Mesothelial cell of epicardium (in vitro differentiated cells): ENCODE measurements around the gene PRDM16. TPM values are rescaled to one million over a fixed set of nuclear protein-coding genes. Genes with fewer than 3 reads are reported as not detected.

Experiments used
- DNase-seq, 2 experiments: peaks; one replicate each; pipeline ENCODE4 v3.0.0; 2021; ENCODE audit warnings: low spot score in 2 of 2; ENCODE audit not compliant: unreplicated experiment in 2 of 2
- H3K27ac Mint-ChIP-seq: 2 replicates; pipeline ENCODE4 v1.8.0; 2021; ENCODE audit warnings: mixed read lengths
- H3K27me3 Mint-ChIP-seq: 2 replicates; pipeline ENCODE4 v1.8.0; 2021; ENCODE audit warnings: low read depth, mixed read lengths
- H3K36me3 Mint-ChIP-seq: 2 replicates; pipeline ENCODE4 v1.8.0; 2021; ENCODE audit warnings: mixed read lengths
- H3K4me1 Mint-ChIP-seq: 2 replicates; pipeline ENCODE4 v1.8.0; 2021; ENCODE audit warnings: mixed read lengths
- H3K4me3 Mint-ChIP-seq: 2 replicates; pipeline ENCODE4 v1.8.0; 2021; ENCODE audit warnings: mild to moderate bottlenecking, moderate library complexity, mixed read lengths
- H3K9me3 Mint-ChIP-seq: 2 replicates; pipeline ENCODE4 v1.8.0; 2021; ENCODE audit warnings: mixed read lengths
- CTCF ChIP-seq: fragments of 200-600 bp; sonication (generic); IDR thresholded peaks from one replicate; pipeline ENCODE4 v1.5.0; 2021; ENCODE audit warnings: antibody characterized with exemption; ENCODE audit not compliant: unreplicated experiment
- total RNA-seq: library from RNA; stranded (reverse); gene quantifications from 3 replicates; pipeline ENCODE4 v1.2.1, GENCODE V29; 2021

PRDM16 gene
- total RNA-seq, 1 donor from 2014 or later, result 1.4 TPM

GRCh38 chr1:3026581-3027391, 42.2 kb upstream of the PRDM16 start:
- H3K27ac Mint-ChIP-seq, result no peak overlapping the region

GRCh38 chr1:3027611-3028371, 41.2 kb upstream of the PRDM16 start:
- no peak overlapping the region for H3K4me3 Mint-ChIP-seq
- H3K27me3 Mint-ChIP-seq, result peaks cover 8% of the 10 kb centered on the region
- H3K27ac Mint-ChIP-seq, result no peak overlapping the region
- H3K36me3 Mint-ChIP-seq, result no peaks in the 10 kb centered on the region
- no peaks in the 10 kb centered on the region for H3K4me1 Mint-ChIP-seq
- H3K9me3 Mint-ChIP-seq, result peaks cover 9% of the 10 kb centered on the region
- TF ChIP-seq CTCF, result no peak
- peak; percentile 13 to 25 for DNase-seq

More at GRCh38 chr1:3026581-3027391, 42.2 kb upstream of the PRDM16 start:
- no peak for TF ChIP-seq CTCF
- Mint-ChIP-seq H3K9me3 (peaks cover 9% of the 10 kb centered on the region), H3K4me1 (no peaks in the 10 kb centered on the region), H3K27me3 (peaks cover 6% of the 10 kb centered on the region), H3K4me3 (no peak overlapping the region), H3K36me3 (no peaks in the 10 kb centered on the region)
- no peak for DNase-seq

GRCh38 chr1:3028531-3029282, 40.3 kb upstream of the PRDM16 start:
- peaks cover 4% of the 10 kb centered on the region for H3K9me3 Mint-ChIP-seq
- DNase-seq, result peak in 1 of 2 experiments; percentile 29
- no peak overlapping the region for H3K27ac Mint-ChIP-seq
- H3K36me3 Mint-ChIP-seq, result no peaks in the 10 kb centered on the region
- no peaks in the 10 kb centered on the region for H3K4me1 Mint-ChIP-seq
- no peak for TF ChIP-seq CTCF
- H3K27me3 Mint-ChIP-seq, result peaks cover 11% of the 10 kb centered on the region
- H3K4me3 Mint-ChIP-seq, result no peak overlapping the region

- Mint-ChIP-seq H3K27me3 (peaks cover 10% of the 10 kb centered on the region), H3K4me1 (no peaks in the 10 kb centered on the region), H3K27ac (no peak overlapping the region), H3K4me3 (no peak overlapping the region), H3K36me3 (no peaks in the 10 kb centered on the region), H3K9me3 (no peaks in the 10 kb centered on the region)
- no peak for TF ChIP-seq CTCF
- no peak for DNase-seq
Observed at GRCh38 chr1:3029481-3029961, 39.5 kb upstream of the PRDM16 start.

- Mint-ChIP-seq H3K9me3 (no peaks in the 10 kb centered on the region), H3K36me3 (no peaks in the 10 kb centered on the region), H3K27ac (no peak overlapping the region), H3K4me3 (no peak overlapping the region), H3K4me1 (no peaks in the 10 kb centered on the region), H3K27me3 (peaks cover 15% of the 10 kb centered on the region)
- DNase-seq, result peak in 1 of 2 experiments; percentile 13
- TF ChIP-seq CTCF, result no peak
Observed at GRCh38 chr1:3029991-3030662, 38.9 kb upstream of the PRDM16 start.
